ENCODE data around the gene PPP6R2.

The PPP6R2 gene

DNA sequence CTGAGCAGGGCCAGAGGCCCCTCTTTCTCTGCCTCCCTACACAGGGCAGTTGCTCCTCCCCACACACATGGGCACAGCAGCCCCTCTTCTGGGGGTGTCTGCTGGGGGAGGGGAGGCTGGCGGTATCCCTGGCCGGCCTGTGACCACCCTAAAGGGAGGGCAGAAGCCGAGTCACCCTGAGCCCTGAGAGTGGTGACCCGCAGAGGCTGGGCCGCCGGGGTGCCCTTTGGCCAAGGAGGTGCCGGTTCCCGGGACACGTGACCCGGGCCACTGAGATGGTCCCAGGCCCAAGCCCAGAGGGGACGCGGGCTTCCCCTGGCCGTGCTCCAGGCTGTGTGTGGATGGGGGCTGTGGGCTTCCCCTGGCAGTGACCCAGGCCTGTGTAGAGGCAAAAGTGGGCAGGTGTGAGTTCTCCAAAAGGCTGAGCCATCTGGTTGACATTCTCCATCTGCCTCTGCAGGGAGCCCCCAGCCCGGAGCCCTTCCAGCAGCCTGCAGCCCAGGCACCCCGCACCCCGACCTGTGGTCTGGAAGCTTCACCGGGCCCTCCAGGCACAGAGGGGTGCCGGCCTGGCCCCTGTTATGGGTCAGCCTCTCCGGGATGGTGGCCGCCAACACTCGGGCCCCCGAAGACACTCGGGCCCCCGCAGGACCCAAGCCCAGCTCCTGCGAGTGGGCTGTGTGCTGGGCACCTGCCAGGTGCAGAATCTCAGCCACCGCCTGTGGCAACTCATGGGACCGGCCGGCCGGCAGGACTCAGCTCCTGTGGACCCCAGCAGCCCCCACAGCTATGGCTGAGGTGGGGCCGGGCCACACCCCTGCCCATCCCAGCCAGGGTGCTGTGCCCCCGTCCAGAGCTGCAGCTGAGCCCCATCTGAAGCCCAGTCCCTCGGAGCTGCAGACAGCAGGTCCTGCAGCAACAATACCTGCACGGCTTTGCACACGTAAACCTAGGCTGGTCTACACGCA, 139.3 kb downstream of the PPP6R2 start:
- H3K4me3 ChIP-seq (ENCODE audit: low read depth, low read length), result no peak overlapping the region
- no peaks in the 10 kb centered on the region for H3K36me3 ChIP-seq
- H3K27ac ChIP-seq, result no peak overlapping the region
- TF ChIP-seq, protein P1, sequence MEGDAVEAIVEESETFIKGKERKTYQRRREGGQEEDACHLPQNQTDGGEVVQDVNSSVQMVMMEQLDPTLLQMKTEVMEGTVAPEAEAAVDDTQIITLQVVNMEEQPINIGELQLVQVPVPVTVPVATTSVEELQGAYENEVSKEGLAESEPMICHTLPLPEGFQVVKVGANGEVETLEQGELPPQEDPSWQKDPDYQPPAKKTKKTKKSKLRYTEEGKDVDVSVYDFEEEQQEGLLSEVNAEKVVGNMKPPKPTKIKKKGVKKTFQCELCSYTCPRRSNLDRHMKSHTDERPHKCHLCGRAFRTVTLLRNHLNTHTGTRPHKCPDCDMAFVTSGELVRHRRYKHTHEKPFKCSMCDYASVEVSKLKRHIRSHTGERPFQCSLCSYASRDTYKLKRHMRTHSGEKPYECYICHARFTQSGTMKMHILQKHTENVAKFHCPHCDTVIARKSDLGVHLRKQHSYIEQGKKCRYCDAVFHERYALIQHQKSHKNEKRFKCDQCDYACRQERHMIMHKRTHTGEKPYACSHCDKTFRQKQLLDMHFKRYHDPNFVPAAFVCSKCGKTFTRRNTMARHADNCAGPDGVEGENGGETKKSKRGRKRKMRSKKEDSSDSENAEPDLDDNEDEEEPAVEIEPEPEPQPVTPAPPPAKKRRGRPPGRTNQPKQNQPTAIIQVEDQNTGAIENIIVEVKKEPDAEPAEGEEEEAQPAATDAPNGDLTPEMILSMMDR (IDR thresholded peaks at IDR 0.05; ENCODE audit: low read depth, low read length), result no peak
- peaks cover 5% of the 10 kb centered on the region for H3K9me3 ChIP-seq (ENCODE audit: severe bottlenecking)
- no peaks in the 10 kb centered on the region for H3K27me3 ChIP-seq (ENCODE audit: insufficient read depth, low read depth, severe bottlenecking)
- DNase-seq, result no peak

DNA sequence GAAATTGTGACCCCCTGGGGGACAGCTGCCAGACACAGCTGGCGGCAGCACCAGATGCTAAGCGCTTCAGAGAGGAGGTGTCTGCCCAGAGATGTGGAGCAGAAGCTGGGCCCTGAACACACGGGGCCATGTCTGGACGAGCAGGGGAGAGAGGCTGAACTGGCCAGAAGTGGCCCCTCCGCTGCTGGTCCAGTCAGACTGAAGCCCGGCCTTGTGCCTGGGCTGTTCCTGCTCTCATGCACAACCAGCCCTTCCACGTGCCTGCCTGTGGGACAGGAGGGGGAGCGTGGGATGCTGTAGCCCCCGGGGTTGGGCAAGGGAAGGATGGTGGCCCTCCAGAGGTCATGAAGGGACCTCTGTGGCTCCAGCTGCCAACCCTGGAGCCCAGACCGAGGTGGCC, 140.0 kb downstream of the PPP6R2 start:
- peaks cover 5% of the 10 kb centered on the region for H3K9me3 ChIP-seq (ENCODE audit: severe bottlenecking)
- no peak overlapping the region for H3K27ac ChIP-seq
- H3K4me3 ChIP-seq (ENCODE audit: low read depth, low read length), result no peak overlapping the region
- TF ChIP-seq, protein P1 (IDR thresholded peaks at IDR 0.05; ENCODE audit: low read depth, low read length), result no peak
- H3K27me3 ChIP-seq (ENCODE audit: insufficient read depth, low read depth, severe bottlenecking), result no peaks in the 10 kb centered on the region
- H3K36me3 ChIP-seq, result no peaks in the 10 kb centered on the region
- DNase-seq, result no peak

DNA sequence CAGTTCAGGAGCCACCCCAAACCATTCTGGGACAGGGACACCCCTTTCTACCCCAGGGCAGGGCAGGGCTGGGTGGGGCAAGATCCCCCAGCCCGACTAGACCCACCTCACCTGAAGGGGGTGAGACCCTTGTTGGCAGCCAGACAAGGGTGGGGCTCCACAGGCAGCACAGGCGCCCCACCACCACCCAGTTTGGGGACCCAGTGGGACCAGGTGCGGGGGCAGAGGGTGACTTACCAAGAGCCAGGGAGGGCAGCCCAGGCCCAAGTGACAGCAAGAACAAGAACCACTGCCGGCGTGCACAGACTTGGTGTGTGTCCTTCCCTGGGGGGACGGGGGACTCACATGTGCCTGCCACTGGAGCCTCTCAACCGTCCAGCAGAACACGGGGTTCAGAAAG, 140.4 kb downstream of the PPP6R2 start:
- TF ChIP-seq, protein P1 (IDR thresholded peaks at IDR 0.05; ENCODE audit: low read depth, low read length), result no peak
- Histone ChIP-seq H3K27ac (no peak overlapping the region), H3K9me3 (ENCODE audit: severe bottlenecking) (peaks cover 5% of the 10 kb centered on the region), H3K27me3 (ENCODE audit: insufficient read depth, low read depth, severe bottlenecking) (no peaks in the 10 kb centered on the region), H3K36me3 (no peaks in the 10 kb centered on the region), H3K4me3 (ENCODE audit: low read depth, low read length) (no peak overlapping the region)
- DNase-seq, result no peak

DNA sequence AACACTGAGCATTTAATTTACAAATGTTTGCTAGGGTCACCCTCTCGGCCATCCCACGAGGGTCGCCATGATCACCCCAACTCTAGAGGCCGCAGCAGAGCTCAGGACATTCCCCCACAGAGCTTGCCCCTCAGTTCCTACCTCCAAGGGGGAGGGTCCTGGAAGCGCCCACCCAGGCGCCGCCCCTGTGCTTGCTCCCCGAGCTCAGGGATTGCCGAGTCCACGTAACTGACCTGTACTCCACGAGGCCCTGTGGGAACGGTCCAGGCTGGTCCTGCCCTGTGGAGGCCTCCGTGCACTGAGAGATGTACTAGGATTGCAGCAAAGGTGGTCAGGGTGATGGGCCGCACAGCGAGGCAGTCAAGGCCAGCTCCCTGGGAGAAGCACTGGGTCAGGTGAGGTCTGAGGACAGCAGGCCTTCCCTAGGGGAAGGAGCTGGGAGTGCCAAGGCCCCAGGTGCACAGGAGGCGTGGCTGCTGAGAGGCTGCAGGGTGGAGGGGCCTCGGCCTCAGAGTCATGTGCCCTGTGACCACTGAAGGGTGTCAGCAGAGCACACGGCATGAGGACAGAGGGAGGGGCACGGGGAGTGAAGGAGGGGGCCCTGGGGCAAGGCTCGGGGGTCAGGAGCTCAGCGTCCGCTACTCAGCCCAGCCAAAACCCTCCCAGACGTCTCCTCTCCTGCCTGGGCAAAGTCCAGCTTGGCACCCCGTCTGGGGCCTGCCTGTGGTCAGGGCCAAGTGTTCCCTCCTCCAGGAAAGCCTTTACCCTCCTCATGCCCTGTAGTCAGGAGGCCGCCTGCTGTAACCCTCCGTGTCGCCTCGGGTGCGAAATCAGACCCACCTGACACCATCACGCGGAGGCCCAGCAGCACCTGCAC, 141.1 kb downstream of the PPP6R2 start:
- Histone ChIP-seq H3K9me3 (ENCODE audit: severe bottlenecking) (peaks cover 5% of the 10 kb centered on the region), H3K36me3 (no peaks in the 10 kb centered on the region), H3K4me3 (ENCODE audit: low read depth, low read length) (no peak overlapping the region), H3K27ac (no peak overlapping the region), H3K27me3 (ENCODE audit: insufficient read depth, low read depth, severe bottlenecking) (no peaks in the 10 kb centered on the region)
- no peak for DNase-seq
- TF ChIP-seq, protein P1 (IDR thresholded peaks at IDR 0.05; ENCODE audit: low read depth, low read length), result no peak

DNA sequence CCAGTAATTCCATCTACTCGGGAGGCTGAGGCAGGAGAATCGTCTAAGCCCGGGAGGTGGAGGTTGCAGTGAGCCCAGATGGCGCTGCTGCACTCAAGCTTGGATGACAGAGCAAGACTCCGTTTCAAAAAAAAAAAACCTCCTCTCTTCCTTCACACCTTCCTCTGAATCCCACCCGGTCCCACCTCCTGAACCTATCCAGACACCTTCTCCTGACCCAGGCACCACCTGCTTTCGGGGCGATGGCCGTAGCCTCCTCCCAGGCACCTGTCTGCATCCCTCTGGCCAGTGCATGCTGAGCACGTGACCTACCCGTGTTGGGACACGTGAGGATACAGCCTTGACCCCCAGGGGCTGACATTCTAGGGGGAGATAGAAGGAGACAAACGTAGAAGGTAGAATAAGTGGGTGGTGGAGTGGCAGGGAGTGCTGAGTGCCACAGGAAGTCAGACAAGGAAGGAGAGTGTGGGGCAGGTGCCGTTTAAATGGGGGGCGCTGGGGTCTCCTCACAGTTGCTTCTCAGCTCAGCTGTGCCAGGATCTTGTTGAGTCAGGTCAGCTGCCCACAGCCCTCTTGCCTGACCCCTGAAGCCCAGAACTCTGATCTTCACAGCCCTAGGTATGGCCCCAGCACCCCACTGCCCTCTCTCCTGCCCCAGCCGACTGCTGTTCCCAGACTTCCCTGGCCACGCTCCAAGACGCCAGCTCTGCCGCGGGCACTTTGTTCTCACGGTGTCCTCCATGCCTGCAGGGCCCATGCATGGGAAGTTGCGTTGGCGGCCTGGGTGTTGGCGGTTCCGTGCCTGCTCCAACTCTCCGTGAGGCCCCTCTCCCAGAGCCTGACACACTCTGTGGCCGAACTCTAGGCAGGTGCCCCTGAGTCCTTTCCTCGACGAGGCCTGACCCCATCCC, 142.3 kb downstream of the PPP6R2 start:
- no peak overlapping the region for H3K4me3 ChIP-seq (ENCODE audit: low read depth, low read length)
- TF ChIP-seq, protein P1 (IDR thresholded peaks at IDR 0.05; ENCODE audit: low read depth, low read length), result no peak
- no peak for DNase-seq
- peaks cover 5% of the 10 kb centered on the region for H3K9me3 ChIP-seq (ENCODE audit: severe bottlenecking)
- H3K36me3 ChIP-seq, result no peaks in the 10 kb centered on the region
- no peak overlapping the region for H3K27ac ChIP-seq
- H3K27me3 ChIP-seq (ENCODE audit: insufficient read depth, low read depth, severe bottlenecking), result no peaks in the 10 kb centered on the region

Measured in WERI-Rb-1 (cell line).